ENCODE data around the gene CORO1C. TPM values are rescaled to one million over a fixed set of nuclear protein-coding genes. Genes with fewer than 3 reads are reported as not detected.

Gene CORO1C
- polyA plus RNA-seq, 2 of the 4 experiments (the other 2 are of a cell fraction), result 166 to 245 TPM

GRCh38 chr12:108653082-108653516 lies 78.2 kb downstream of the CORO1C start:
- Histone ChIP-seq H3K9me3 (no peaks in the 10 kb centered on the region), H3K27ac (no peak overlapping the region), H3K4me3 (no peak overlapping the region), H3K4me1 (peaks cover 21% of the 10 kb centered on the region; the same call in 2 of the 3 replicates), H3K4me2 (no peak overlapping the region)
- FAIRE-seq (no peak), ATAC-seq (no peak), DNase-seq (ENCODE audit: low read depth in 1 of 2, low spot score in 1 of 2) (no peak)
- no peak for TF ChIP-seq ELK1 (IDR thresholded peaks at IDR 0.05; ENCODE audit: low read depth, low read length)
- no peak for TF ChIP-seq HES2 (IDR thresholded peaks at IDR 0.05)
- TF ChIP-seq EHMT2 (IDR thresholded peaks at IDR 0.05; ENCODE audit: low read depth), result no peak
- no peak for TF ChIP-seq RAD21 (conservative IDR thresholded peaks at IDR 0.05 in 1 of 2, IDR thresholded peaks at IDR 0.05 in 1 of 2)
- no peak for TF ChIP-seq E2F6 (IDR thresholded peaks at IDR 0.05; ENCODE audit: borderline replicate concordance, low read depth)
- no peak for TF ChIP-seq ZNF302 (CRISPR knock-in tag; IDR thresholded peaks at IDR 0.05)
- TF ChIP-seq RARB (CRISPR knock-in tag; IDR thresholded peaks at IDR 0.05), result no peak
- TF ChIP-seq HOXB13 (CRISPR knock-in tag; IDR thresholded peaks at IDR 0.05; ENCODE audit: low read depth), result no peak
- TF ChIP-seq POLR2A (IDR thresholded peaks at IDR 0.05; ENCODE audit: low read length), result no peak
- TF ChIP-seq RCOR1 (IDR thresholded peaks at IDR 0.05; ENCODE audit: low read depth, low read length), result no peak
- no peak for TF ChIP-seq FOSB (CRISPR knock-in tag; IDR thresholded peaks at IDR 0.05)
- TF ChIP-seq CEBPB (IDR thresholded peaks at IDR 0.05), result no peak
- no peak for TF ChIP-seq USF2 (IDR thresholded peaks at IDR 0.05)
- no peak for TF ChIP-seq NPAS2 (CRISPR knock-in tag; IDR thresholded peaks at IDR 0.05; ENCODE audit: borderline replicate concordance)
- ChIA-PET CTCF (interaction anchor here (0.9 to 2.3 kb wide), 5 partner anchors 11 to 102 kb away, joined by 3 to 10 read pairs (median 4); no protein-coding TSS in a partner anchor), POLR2A (no interaction called here)

GRCh38 chr12:108650083-108650482 lies 81.2 kb downstream of the CORO1C start:
- Histone ChIP-seq H3K4me1 (peaks cover 25% of the 10 kb centered on the region), H3K27ac (peak overlapping the region in 1 of 2 experiments; percentile 44; a peak in 2 of 6 replicates), H3K4me3 (no peak overlapping the region), H3K4me2 (0 out of 3 replicates have a peak overlapping the region, but pooled peaks have one; percentile 5), H3K9me3 (no peaks in the 10 kb centered on the region)
- 96% methylated on average over 2 of the region's 2 CpGs for WGBS (ENCODE audit: missing lambda C conversion rate)
- ChIA-PET POLR2A (no interaction called here), CTCF (interaction anchor here (0.6 to 4.1 kb wide), 4 partner anchors 13 to 154 kb away, joined by 3 to 26 read pairs (median 8); no protein-coding TSS in a partner anchor)
- FAIRE-seq (no peak), DNase-seq (ENCODE audit: low read depth in 1 of 2, low spot score in 1 of 2) (no peak), ATAC-seq (no peak)
- TF ChIP-seq MAZ (IDR thresholded peaks at IDR 0.05; ENCODE audit: borderline replicate concordance, low read depth, low read length) (no peak), HOXB5 (CRISPR knock-in tag; IDR thresholded peaks at IDR 0.05) (no peak), EHF (CRISPR knock-in tag; IDR thresholded peaks at IDR 0.05) (no peak), BHLHE40 (IDR thresholded peaks at IDR 0.05; ENCODE audit: low read depth, low read length) (no peak), ATOH8 (CRISPR knock-in tag; IDR thresholded peaks at IDR 0.05; ENCODE audit: low read depth) (no peak), MAX (IDR thresholded peaks at IDR 0.05) (no peak), HOXB13 (CRISPR knock-in tag; IDR thresholded peaks at IDR 0.05; ENCODE audit: low read depth) (no peak), PHF8 (IDR thresholded peaks at IDR 0.05; ENCODE audit: borderline replicate concordance, low read depth) (no peak), TFCP2L1 (CRISPR knock-in tag; IDR thresholded peaks at IDR 0.05) (no peak), KDM1A (IDR thresholded peaks at IDR 0.05; ENCODE audit: low read depth) (no peak)
